HG02885 (cell line): Measurements from ENCODE around the gene MLC1.

ENCODE experiments used
- ATAC-seq: cut with Tn5 transposase; IDR thresholded peaks from one replicate; pipeline ENCODE4 v1.9.1; 2021; ENCODE audit warnings: mild to moderate bottlenecking; ENCODE audit not compliant: unreplicated experiment, poor library complexity

MLC1 gene

DNA sequence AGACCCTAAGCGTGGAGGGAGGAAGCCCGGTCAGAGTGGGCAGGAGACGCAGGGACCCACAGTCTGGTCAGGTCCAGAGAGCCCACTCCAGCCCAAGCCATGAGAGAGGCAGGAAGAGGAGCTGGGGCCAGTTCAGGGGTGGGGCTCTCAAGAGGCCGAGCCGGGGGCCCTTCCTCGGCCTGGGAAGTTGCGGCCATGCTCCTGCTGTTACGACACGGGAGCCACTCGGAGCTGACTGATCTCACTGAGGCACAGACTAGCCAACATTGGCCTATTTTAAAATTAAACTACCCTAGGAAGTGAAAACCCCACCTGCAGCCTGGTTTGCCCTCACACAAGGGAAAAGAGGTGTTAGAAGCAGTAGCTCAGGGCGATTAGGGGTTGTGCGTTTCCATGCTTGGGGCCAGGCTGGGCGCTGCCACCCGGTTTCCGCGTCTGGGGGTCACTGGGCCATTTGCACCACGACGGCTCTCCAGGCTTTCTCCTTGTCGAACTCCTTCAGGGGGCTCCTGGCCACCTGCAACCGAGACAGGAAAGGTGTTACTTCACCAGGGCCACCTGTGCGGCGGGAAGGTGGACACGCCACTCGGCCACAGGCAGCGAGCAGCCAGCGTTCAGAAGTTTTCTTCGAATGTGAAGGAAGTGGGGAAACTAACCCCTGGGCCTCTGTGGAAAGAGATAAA lies 23.9 kb downstream of the MLC1 start:
- no peak for ATAC-seq

DNA sequence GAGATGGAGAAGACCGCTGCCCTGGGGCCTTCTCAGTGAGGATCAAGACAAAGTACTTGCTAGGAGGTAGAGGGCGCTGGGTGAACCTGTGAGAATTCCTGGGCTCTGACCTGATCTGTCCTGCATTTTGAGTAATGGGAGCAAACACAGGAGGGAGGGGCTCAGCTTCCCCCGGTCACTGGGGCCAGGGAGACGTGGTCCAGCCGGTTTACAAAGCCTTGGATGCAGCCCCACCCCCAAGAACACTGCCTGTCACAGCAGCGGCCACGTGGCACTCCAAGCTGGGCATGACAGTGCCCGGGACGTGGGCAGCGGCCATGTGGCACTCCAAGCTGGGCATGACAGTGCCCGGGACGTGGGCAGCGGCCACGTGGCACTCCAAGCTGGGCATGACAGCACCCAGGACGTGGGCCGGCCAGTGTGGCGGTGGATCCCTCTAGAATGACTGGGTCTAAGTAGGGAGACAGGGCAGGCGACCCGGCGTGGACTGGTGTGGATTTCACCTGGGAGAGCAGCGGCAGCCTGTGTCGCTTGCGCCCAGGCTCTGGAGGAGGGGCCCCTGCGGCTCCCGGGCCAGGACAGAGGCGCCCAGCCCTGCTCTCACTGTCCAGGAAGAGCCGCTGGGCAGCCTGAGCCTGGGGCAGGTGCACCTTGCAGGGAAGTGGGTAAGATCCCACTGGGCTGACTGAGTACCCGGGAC lies 24.6 kb downstream of the MLC1 start:
- ATAC-seq = no peak

DNA sequence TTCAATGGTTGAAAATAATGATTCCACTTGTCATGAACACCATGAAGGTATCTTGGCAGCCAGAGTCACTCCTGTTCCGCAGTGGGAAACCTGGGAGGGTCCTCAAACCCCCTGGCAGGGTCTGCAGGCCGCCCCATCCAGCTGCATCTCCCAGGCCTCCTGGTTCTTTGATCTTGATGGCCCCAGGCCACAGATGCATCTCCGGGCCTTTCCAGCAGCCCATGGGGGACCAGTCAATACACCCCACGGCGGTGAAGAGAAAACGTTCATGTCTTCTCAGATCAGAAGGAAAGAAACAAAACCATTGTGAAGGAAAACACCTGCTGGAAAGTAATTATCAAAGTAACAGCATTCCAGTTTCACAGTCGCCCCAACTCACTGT lies 25.4 kb downstream of the MLC1 start:
- ATAC-seq = no peak

DNA sequence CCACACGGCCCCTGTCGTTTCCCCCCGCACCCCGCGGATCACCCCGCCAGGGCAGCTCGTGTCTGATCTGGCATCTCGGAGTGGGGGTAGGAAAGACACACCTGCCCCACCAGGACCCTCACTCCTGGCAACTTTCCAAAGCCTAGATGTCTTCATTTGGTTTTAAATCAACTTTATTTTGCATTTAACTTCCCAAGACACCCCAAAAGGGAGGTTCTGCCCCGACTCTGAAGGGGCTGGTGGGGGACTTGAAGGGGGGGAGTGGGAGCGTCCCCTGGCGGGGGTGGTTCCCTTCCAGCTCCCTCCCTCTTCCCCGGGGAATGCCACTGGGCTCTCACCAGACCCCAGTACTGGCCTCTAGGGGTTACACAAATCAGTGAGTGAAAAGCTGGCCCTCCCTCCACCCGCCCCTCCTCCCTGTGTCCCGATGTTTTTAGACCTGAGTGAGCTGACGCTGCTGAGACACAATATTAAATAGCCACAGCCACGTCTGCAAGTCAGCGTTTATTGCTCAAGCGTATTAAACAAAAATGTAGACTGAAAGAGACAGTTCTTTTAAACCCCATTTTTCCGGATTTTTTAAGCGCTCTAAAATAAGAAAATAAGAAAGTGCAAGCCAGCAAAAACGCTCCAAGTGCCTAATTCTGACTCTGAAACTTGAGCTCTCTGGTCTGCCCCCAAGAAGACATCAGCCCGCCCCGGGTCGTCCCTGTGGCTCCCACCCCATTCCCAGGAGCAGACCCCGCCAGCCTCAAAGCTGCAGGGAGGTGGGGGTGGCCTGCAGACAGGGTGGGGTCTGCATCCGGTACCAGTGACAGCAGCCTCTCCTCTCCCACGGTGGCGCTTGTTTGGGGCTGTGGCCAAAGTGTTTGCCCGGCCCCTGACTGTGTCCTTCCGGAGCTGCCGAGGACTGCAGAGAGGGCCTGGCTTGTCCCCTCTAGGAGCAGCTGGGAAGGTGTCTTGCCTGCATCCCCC lies 26.0 kb downstream of the MLC1 start:
- no peak for ATAC-seq

DNA sequence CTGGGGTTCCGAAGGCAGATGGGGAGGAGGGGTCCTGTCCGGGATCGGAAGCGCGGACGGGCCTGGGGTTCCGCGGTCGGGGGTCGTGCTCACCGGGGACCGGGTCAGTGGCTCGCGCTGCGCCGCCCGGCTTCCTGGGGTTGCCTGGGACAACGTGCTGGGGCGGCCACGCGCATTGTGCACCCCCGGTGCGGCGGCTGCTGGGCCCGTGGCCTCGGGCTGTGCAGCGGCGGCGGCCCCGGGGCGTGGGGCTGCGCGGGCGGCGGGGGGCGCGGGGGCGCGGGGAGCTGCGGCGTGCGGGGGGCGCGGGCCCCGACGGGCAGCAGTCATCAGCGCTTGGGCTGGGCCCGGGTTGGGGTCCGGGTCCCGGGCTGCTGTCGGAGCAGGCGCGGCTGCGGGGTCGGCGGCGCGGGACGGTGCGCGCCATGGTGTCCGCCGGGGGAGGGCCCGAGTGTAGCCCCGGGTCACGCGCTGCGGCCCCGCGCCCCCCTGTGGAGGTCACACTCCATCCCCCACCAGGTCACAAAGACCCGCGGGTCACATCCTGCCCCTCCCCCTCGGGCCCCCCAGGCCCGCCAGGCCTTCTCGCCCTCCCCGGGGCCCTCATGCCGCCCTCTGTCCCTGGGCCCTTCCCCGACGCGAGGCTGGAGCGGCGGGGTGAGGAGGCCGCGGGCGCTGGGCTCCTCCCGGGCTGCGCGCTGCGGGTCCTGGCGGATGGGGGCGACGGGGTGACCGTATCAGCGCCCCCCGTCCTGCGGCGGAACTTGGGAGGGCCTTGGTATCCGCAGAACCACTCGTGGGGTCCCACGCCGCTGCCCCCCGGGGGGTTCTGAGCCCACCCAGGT lies 26.9 kb downstream of the MLC1 start, which contains the start of gene TTLL8:
Gene TTLL8 (minus strand): TSS at position 238 of the 845 bp plus-strand sequence.
- no peak for ATAC-seq

DNA sequence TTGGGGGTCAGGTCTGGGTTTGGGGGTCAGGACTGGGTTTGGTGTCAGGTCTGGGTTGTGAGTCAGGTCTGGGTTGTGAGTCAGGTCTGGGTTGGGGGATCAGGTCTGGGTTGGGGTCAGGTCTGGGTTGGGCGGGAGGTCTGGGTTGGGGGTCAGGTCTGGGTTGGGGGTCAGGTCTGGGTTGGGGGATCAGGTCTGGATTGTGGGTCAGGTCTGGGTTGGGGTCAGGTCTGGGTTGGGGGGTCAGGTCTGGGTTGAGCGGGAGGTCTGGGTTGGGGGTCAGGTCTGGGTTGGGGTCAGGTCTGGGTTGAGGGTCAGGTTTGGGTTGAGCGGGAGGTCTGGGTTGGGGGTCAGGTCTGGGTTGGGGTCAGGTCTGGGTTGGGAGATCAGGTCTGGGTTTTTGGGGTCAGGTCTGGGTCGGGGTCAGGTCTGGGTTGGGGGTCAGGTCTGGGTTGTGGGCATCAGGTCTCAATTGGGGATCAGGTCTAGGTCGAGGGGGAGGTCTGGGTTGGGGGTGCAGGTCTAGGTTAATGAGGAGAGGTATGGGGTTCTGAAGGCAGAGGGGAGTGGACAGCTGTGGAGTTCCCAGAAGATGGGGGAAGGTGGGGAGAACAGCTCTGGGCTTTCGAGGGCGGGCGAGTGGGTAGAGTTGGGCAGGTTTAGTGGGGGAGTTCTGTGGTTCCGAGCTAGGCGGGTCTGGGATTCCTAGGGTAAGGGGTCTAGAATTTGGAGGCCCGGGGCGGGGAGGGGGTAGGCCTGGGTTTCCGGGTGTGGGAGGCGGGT lies 27.8 kb downstream of the MLC1 start:
- no peak for ATAC-seq

DNA sequence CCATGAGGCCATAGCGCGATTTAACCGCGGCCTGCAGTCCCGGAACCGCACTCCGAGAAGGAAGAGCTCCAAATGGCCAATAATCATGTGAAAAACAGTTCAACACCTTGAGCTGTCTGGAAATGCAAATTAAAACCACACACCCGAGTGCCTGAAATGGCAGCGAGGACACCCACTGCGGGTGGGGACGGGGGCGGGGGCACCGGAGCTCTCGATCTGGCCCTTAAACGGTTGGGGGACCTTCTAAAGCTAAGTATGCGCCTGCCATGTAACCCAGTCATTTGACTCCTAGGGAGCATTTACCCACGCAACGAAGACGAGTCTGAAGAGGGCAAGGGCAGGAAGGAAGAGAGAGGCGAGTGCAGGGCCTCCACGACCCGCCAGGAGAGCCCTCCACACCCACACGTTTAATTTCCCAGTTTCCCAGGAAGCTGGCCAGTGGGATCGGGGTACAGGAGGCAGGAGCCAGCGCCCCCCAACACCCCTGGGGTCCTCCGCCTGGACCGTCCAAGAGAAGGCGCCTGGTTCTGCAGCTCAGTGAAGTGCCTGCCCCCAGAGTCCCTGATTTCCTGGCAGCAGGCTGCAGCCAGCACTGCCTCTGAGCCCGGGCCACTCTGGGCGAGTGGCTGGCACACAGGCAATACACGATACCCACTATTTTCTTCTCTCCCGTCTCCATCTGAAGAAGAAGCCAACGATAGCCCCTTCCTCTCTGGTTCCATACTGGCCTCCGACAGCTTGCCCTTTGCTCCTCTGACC lies 28.8 kb downstream of the MLC1 start:
- no peak for ATAC-seq

DNA sequence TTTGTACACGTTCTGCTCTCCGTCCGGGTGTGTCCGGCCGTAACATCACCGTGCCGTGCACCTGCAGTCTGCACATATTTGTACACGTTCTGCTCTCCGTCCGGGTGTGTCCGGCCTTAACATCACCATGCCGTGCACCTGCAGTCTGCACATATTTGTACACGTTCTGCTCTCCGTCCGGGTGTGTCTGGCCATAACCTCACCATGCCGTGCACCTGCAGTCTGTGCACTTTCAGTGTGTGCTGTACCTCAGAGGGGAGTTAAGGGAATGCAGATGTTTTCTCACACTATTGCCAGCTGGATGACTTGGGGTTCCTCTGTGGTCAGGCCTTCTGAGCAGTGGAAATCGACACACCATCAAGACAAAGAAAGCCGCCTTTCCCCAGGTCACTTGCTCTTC lies 31.4 kb downstream of the MLC1 start:
- ATAC-seq = no peak

DNA sequence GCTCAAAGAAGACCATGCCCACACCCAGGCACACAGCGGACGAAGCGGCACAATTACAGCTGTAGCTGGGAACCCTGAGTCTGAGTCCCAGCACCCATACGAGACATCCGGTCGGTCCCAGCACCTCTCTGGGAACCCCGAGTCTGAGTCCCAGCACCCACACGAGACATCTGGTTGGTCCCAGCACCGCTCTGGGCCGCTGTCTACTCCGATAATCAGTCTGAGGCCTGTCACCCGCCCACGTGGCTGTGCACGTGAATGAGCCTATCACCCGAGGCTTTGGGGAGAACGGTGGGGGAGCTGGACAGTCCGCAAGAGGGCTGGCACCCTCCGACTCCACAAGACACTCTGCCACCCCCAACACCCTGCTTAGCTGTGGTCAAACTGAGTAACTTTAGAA lies 33.3 kb downstream of the MLC1 start:
- no peak for ATAC-seq

DNA sequence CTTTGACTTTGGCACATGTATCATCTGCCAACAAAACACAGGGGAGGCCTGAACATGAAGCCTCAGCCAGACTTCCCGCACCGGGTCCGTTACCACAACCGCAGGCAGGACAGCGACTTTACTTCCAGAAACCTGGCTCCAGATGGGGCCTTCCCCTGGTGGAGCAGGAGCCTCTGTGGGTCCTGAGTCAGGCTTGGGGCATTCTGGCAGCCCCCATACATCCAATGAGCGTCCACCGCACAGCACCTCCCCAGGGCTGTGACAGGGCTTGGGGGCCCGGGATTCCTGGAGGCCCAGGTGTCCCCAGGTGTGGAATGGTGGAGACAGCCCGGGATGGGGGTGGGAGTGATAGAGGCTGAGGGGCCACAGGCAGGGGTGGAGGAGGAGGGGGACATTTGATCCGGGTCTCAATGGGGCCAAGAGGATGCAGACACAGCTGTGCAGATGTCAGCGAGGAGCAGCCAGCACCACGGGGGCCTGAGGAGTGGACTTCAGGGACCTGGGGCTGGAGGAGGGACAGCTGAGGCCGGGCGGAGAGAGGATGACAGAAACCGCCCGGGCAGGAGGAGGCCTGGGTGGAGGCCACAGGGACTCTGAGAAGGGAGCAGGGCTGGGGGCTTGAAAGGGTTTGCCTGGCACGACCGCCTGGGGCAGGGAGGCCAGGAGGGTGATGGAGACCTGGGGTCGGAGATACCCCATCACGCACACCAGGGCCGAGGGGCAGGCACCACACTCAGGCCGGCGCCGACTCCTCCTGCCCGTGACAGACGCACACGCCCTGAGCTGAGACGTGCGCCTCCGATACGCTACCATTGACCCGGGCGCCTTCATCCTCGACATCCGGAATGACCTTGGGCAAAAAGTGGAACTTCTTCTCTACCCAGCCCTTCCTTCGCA lies 35.7 kb downstream of the MLC1 start:
- no peak for ATAC-seq

DNA sequence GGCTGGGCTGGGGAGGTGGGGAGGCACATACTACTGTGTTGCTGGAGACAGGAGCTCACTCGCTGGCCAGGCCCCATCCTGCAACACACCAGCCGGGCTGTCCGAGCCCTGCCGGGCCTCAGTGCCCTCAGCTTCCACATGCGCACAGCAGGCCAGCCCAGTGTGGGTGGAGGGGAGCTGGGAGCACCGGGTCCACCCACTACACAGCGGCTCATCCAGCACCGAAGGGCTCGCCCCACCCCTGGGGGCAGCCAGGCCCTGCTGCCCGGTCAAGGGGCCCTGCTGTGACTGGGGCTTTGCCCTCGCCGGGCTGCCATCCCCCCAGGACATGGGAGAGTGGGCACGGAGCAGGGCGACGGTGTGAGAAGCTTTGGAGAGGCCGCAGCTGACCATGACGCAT lies 36.4 kb downstream of the MLC1 start:
- ATAC-seq = no peak

DNA sequence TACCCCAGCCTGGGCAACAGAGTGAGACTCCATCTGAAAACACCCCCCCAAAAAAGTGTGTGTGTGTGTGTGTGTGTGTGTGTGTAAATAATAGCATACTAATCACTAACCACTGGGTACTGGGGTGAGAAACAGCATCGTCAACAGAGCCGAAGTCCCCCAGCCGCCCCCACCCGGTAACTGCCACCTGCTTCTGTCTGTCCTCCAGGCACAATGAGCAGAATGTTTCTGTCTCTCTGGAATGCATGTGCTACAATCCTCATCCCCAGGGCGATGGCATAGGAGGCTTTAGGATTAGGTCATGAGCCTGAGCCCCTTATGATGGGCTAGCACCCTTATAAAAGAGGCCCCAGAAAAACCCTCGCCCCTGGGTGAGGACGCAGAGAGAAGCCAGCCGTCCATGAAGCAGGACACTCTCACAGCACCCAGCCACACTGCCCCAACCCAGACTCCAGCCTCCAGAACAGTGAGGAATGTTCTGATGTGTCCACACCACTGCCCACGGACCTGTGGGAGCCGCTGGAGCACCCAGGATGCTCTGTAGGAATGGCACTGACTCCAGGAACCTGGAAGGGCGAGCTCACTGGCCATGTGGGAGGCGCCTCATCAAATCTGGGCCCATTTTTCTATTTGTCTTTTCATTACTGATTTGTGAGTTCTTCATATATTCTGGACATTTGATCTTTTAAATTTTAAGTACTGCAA lies 37.0 kb downstream of the MLC1 start:
- no peak for ATAC-seq

DNA sequence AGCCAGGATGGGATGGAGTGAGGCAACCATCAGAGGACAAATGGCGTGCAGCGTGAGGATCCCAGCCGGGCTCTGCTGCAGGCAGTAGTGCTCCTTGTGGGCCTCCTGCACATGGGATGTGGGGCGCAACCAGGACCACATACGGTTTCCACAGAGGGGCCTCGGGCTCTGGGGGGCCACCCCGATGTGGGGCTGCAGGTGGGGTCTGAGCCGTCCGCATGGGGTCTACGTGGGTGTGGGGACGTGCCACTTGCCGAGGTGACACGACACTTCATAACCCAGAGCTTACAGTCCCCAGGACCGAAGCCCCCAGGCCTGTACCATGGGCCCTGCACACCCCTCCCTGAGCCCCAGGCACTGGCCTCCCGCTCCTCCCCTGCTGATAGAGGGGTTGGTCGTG lies 37.9 kb downstream of the MLC1 start:
- ATAC-seq = no peak

DNA sequence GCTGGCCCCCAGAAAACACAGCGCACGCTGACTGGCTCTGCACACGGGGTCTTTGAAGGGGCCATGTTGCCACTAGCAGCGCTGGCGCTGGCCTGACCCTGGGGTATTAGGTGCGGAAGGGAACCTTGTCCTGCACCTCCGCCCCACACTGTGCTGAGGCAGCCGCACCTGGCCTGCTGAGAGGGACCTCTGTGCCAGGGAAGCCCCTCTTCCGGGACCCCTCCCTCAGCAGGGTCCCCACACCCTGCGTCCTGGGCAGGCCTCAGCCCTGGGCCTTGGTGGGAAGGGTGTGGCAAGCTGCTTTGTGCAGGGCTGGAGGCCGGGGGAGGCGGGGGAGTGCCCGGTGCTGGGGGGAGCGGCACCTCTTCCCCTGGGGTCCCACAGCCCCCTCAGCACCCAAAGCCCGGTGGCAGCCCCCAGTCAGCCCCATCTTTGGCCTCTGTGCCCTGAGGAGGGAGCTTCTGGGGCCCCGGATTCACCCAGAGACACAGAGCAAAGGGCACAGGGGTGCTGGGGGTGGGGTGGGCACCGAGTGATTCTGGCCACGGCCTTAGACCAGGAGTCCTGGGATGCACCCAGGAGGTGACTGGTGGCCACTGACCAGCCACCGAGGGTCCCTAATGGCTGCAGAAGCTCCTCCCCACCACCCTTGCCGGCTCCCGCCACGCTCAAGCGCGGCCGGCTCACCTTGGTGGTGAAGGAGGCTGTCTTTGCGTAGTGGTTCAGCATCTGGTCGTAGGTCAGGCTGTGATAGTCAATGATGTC lies 38.6 kb downstream of the MLC1 start:
- no peak for ATAC-seq

DNA sequence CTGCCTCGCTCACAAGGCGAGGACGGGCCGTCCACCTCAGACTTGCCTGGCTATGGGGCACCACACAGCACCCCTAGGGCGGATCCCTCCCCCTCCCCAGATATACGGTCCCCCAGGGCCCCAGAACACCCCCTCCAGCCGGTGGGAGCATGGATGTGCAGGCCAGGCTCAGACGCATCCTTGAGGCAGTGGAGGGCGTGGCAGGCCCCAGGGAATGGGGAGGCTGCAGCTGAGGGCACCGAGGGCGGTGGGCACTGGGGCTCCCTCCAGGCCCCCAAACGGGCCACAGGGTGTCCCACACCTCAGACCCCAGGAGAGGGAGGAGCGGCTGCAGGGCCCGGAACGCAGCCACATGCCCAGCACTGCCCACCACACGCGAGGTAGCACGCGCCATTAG lies 39.2 kb downstream of the MLC1 start:
- no peak for ATAC-seq
